AG09309 (cell line): ENCODE results near the gene GAB1.

Experiments
- DNase-seq: peaks from one replicate; pipeline ENCODE4 v3.0.0-alpha.2; 2010; ENCODE audit warnings: low read depth
- H3K4me3 ChIP-seq: 2 replicates; pipeline ENCODE4 v1.5.1; 2011; ENCODE audit warnings: mild to moderate bottlenecking, low read depth, low read length, moderate library complexity; ENCODE audit not compliant: control insufficient read depth
- TF ChIP-seq, protein P1 (sequence below): IDR thresholded peaks from 2 replicates; pipeline ENCODE4 v1.5.1; 2011; ENCODE audit warnings: mild to moderate bottlenecking, low read depth, low read length, inconsistent platforms; ENCODE audit not compliant: insufficient read depth, control insufficient read depth; ENCODE audit errors: missing control alignments

Gene GAB1

GRCh38 chr4:143336781-143337599 is at the start of gene GAB1:
Gene GAB1 (plus strand): TSS chr4:143336876. CDS start chr4:143337189, 313 bp downstream.
- no peak for DNase-seq
- H3K4me3 ChIP-seq = peak within 1 kb of the TSS; percentile 62
- TF ChIP-seq, protein P1, sequence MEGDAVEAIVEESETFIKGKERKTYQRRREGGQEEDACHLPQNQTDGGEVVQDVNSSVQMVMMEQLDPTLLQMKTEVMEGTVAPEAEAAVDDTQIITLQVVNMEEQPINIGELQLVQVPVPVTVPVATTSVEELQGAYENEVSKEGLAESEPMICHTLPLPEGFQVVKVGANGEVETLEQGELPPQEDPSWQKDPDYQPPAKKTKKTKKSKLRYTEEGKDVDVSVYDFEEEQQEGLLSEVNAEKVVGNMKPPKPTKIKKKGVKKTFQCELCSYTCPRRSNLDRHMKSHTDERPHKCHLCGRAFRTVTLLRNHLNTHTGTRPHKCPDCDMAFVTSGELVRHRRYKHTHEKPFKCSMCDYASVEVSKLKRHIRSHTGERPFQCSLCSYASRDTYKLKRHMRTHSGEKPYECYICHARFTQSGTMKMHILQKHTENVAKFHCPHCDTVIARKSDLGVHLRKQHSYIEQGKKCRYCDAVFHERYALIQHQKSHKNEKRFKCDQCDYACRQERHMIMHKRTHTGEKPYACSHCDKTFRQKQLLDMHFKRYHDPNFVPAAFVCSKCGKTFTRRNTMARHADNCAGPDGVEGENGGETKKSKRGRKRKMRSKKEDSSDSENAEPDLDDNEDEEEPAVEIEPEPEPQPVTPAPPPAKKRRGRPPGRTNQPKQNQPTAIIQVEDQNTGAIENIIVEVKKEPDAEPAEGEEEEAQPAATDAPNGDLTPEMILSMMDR = peak; percentile 12

- TF ChIP-seq, protein P1 = no peak
- H3K4me3 ChIP-seq = no peak overlapping the region
- no peak for DNase-seq
Observed at GRCh38 chr4:143287572-143287923, 49.1 kb upstream of the GAB1 start.

GRCh38 chr4:143288171-143288570 is 48.5 kb upstream of the GAB1 start:
- no peak overlapping the region for H3K4me3 ChIP-seq
- TF ChIP-seq, protein P1 = no peak
- DNase-seq = no peak

GRCh38 chr4:143289370-143289769 is 47.3 kb upstream of the GAB1 start:
- TF ChIP-seq, protein P1 = no peak
- H3K4me3 ChIP-seq = no peak overlapping the region
- no peak for DNase-seq

GRCh38 chr4:143291314-143291713 is 45.4 kb upstream of the GAB1 start:
- no peak overlapping the region for H3K4me3 ChIP-seq
- TF ChIP-seq, protein P1 = no peak

DNA sequence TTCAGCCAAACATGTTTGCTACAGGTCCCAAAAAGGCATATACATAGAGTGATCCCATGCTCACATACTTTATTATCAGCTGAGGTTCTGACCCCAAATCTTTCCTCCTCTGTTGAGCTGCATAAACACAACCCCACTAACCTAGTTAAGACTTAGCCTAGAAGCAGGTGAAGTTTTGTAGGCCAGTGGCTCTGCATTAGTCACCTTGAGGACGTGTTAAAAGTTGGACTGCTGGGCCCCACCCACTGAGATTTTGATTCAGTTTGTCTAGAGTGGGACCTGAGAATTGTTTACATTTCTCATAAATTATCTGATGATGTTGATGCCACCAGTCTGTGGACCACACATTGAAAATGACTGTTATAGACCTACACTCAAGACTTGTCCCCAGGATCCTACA is 43.8 kb upstream of the GAB1 start:
- H3K4me3 ChIP-seq = no peak overlapping the region
- TF ChIP-seq, protein P1 = no peak
- no peak for DNase-seq

More at GRCh38 chr4:143291314-143291713, 45.4 kb upstream of the GAB1 start:
- no peak for DNase-seq
